GM20000 (cell line): ENCODE measurements around the gene CHKB.
A peak's percentile ranks its signal among the peaks of the same experiment; 100 is the strongest.

Source experiments
- DNase-seq: peaks from one replicate; pipeline ENCODE4 v3.0.0; 2012; ENCODE audit warnings: low spot score
- CTCF ChIP-seq: IDR thresholded peaks from 2 replicates; pipeline ENCODE4 v1.5.1; 2012; ENCODE audit warnings: mild to moderate bottlenecking, control low read depth; ENCODE audit errors: extremely low read depth, missing control alignments

The CHKB gene

DNA sequence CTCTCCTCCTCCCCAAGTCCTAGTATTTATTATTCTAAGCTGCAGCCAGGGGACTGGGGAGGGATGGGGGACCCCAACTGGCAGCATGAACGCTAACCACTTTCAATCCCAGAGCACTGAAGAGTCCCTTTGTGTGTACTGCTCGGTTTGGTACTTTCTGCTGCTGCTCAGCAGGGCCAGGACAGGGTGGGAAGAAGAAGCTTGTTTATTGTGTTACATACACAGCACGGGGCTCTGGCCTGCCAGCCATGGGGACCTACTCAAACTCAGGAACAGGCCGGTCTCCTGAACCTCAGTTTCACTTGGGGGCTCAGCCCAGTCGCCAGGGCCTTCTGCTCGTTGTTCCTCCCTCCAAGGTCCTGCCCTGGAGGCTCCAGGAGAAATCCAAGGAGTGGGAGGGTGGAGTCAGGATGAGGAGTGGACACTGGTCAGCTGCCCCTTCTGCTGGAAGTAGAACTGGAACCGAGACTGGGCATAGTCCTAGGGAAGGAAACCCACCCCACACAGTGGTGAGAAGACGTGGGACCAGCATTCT lies 3.8 kb downstream of the CHKB start:
- TF ChIP-seq CTCF: no peak
- DNase-seq: peak; percentile 21

DNA sequence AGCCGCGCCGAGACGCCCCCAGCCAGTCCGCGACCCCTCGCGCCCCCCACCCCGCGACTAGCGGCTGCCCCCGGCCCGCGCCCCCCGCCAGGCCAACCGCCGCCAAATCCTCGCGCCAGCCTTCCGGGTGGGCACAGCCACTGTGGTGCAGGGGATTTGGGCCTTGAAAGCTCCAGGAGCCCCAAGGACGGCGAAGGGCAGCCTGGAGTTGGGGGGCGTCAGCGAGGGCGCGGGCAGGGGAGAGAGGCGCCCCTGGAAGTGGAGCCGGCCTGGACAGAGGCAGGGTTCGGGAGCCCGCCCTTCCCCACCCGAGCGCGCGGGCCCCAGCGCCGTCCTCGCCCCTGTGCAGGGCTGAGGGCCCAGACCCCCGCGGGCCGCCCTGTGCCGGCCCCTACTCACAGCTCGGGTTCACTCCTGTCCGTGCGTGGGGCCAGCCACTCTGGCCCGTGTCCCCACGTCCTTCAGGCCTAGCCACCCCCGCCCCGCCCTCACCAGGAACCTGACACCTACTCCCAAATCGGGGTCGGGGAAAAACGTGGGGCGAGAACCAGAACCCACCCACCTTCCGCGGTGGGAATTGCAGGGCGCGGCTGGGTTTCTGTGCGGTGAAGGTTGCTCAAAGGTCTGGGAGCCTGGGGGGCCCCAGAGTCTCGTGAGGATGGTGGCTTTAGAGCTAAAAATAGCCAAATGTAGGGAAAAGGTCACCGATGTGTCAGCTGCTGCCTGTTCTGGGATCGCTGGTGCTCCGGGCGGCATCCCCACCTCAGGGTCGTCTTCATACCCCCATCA lies 4.5 kb downstream of the CHKB start, which contains the start of gene CPT1B:
Gene CPT1B (minus strand): TSS at position 441 of the 789 bp plus-strand sequence. CDS start 512 bp downstream, outside the sequence.
- peak; percentile 30 for DNase-seq
- no peak for TF ChIP-seq CTCF

- no peak for TF ChIP-seq CTCF
- DNase-seq: no peak
Observed at GRCh38 chr22:50577697-50577986, 5.0 kb downstream of the CHKB start.

DNA sequence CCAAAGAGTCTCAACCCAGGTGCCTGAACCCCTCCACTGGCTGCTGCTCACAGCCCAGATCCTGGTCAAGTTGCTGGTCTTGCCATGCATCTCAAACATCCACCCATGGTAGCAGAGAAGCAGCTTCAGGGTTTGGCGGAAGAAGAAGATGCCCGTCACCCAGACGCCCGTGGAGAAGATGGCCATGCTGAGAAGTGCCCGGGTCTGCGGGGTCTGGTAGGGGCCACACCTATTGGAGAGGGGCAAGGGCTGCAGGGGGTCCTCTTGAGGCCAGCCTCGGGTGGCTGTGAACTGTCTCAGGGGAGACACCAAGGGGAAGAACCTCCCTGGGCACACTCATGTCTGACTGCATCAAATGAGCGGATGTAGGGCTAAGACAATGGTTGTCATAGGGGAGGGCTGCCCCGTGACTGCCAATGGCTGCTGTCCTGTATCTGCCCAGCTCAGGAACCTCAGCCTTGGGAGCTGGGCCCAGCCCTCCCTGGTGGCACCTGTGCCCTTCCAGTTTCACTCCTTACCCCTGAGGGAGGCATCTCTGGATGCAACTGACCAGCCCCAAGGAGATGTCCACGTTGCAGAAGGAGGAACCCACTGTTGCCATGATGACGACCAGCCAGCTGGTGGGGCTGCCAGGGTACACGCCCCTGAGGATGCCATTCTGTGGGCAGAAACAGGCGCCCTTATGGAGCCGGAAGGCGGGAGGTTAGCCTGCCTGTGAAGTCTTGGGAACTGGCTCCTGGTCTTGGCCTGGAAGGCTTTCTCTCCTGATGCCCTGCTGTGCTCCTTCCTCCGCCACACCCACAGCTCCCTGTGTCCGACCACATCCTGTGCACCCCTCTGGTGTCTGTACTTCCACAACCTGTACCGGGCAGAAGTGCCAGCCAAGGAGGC lies 5.6 kb downstream of the CHKB start:
- TF ChIP-seq CTCF: no peak
- no peak for DNase-seq

DNA sequence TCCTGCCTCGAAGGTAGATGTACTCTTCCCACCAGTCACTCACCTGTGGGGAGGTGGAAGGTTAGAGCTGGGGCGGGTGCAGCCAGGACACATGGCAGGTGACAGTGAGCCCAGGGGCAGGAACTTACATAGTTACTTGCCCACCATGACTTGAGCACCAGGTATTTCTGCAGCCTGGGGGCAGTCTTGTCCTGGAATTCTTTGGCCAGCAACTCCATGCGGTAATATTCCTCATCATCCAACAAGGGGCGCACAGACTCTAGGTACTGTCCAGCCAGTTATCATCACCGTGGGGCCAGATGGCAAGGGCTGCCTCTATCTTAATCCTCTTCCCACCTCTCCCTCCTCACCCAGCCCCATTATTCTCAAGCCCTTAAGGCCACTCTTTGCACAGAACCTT lies 6.6 kb downstream of the CHKB start:
- TF ChIP-seq CTCF: no peak
- no peak for DNase-seq

DNA sequence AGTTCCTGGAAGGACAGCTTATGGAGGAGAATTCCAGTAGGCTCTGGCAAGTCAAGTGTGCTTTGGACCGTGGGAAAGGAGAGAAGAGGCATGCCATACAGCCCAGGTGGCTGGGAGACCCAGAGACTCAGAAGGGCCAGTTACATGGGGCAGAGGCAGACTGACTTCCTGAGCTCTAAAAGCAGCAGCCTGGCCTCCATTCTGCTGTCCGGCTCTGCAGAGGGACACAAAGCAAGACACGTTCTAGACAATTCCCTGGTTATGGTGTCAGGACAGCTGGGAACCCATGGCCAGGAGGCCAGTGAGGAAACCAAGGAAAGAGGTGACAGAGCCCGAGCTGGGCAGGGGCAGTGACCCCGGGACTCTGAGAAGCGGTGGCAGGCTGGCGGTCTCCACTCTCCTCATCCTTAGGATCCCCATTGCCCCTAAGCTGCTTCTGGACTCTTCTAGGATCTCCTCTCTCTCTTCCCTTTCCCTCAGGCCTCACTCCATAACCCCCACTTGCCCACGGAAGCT lies 7.2 kb downstream of the CHKB start:
- no peak for TF ChIP-seq CTCF
- no peak for DNase-seq

DNA sequence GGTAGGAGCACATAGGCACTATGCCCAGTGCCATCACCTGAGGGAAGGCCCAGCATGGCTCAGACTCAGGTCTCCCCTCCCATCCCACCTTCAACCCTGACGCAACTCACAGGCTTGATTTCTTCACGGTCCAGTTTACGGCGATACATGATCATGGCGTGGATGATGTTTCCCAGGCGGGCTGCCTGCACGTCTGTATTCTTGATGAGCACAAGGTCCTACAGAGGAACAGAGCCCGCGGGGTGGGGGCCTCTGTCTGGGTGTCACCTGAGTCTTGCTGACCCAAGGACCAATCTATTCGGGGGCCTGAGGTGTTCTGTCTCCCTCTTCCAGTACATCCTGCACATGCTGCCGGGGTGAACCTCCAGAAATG lies 8.3 kb downstream of the CHKB start:
- DNase-seq: no peak
- no peak for TF ChIP-seq CTCF
